Erythroblast (primary cell): ENCODE measurements around the gene CDH15.

Experiments used
- GATA1 ChIP-seq: IDR thresholded peaks from 2 replicates; pipeline ENCODE4 v1.6.1; 2011; ENCODE audit warnings: low read depth, mild to moderate bottlenecking, control low read depth, low read length, moderate library complexity
- POLR2A ChIP-seq: IDR thresholded peaks from 2 replicates; pipeline ENCODE4 v1.6.1; 2011; ENCODE audit warnings: mild to moderate bottlenecking, low read length

DNA sequence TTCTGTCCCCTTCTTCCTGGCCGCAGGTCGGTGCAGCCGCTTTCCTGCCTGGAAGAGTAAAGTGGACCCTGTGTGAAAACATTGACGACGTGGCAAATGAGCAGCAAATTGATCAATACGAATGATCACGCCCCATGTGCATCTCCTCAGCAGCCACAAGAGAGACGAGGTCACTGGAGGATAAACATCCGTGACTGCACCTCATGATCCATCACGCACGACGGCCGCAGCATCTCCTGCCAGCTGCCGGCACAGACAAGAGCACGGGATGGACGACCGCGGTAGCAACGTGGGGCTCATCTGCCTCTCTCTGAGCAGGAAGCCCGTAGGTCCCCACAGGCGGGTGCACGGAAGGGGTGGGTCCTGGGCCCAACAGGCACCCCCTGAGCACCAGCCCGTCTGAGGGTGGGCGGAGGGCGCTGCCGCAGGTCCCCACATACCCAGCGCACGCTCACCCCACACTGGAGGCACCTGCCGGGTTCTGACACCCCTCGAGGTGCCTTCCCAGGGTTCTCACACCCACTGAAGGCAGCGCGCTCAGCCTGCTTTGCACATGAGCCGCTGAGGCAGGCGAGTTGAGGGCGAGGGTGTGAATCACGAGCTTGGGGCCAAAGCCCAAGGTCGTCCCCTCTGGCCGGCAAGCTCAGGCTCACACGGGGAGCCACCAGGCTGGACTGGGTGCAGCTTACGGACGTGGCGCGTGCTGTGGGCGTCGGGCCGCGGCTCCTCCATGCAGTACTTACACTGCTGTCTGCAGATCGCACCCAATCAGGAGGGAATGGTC lies 12.3 kb upstream of the CDH15 start:
- TF ChIP-seq POLR2A (no peak), GATA1 (no peak)
